GM19035 (cell line): Measurements from ENCODE around the gene PAOX.
A peak's percentile ranks its signal among the peaks of the same experiment; 100 is the strongest.
"Not testable (repeated sequence)": the region's sequence is repeated elsewhere in the genome, so short reads cannot be mapped to it uniquely, and the experiment has no call there.

Source experiments
- ATAC-seq: cut with Tn5 transposase; IDR thresholded peaks from one replicate; pipeline ENCODE4 v1.9.1; 2021; ENCODE audit not compliant: unreplicated experiment

The PAOX gene

GRCh38 chr10:133403359-133403758 lies 24.3 kb downstream of the PAOX start:
- no peak for ATAC-seq

- ATAC-seq, result no peak
These were observed 24.7 kb downstream of the PAOX start for GRCh38 chr10:133403784-133404183.

GRCh38 chr10:133405272-133405671 lies 26.2 kb downstream of the PAOX start:
- no peak for ATAC-seq

- peak; percentile 51 for ATAC-seq
These were observed 26.9 kb downstream of the PAOX start for GRCh38 chr10:133405844-133406527.

- no peak for ATAC-seq
These were observed 32.7 kb downstream of the PAOX start for GRCh38 chr10:133411523-133412380.

GRCh38 chr10:133412381-133412711 lies 33.3 kb downstream of the PAOX start:
- ATAC-seq, result no peak

GRCh38 chr10:133414401-133414800 lies 35.3 kb downstream of the PAOX start:
- not testable (repeated sequence) for ATAC-seq

- ATAC-seq, result no peak
These were observed 36.7 kb downstream of the PAOX start for GRCh38 chr10:133415752-133416151.

- ATAC-seq, result no peak
These were observed 39.4 kb downstream of the PAOX start for GRCh38 chr10:133418289-133418993.

GRCh38 chr10:133419211-133419950 lies 40.3 kb downstream of the PAOX start:
- ATAC-seq, result no peak

GRCh38 chr10:133420028-133420427 lies 41.0 kb downstream of the PAOX start:
- no peak for ATAC-seq

GRCh38 chr10:133420579-133420978 lies 41.5 kb downstream of the PAOX start:
- no peak for ATAC-seq

GRCh38 chr10:133421336-133422222 lies 42.5 kb downstream of the PAOX start:
- no peak for ATAC-seq

- no peak for ATAC-seq
These were observed 43.3 kb downstream of the PAOX start for GRCh38 chr10:133422223-133422806.

GRCh38 chr10:133422807-133423771 lies 44.0 kb downstream of the PAOX start:
- ATAC-seq, result no peak

GRCh38 chr10:133424102-133424501 lies 45.0 kb downstream of the PAOX start:
- not testable (repeated sequence) for ATAC-seq

- ATAC-seq, result not testable (repeated sequence)
These were observed 45.5 kb downstream of the PAOX start, which contains the start of gene SPRN for GRCh38 chr10:133424601-133425000. Gene SPRN, minus strand, starts transcription at chr10:133424625. Its CDS starts 944 bp downstream, at chr10:133423681.

- ATAC-seq, result not testable (repeated sequence)
These were observed 50.5 kb downstream of the PAOX start for GRCh38 chr10:133429571-133429970.
